Brain microvascular endothelial cell (primary cell): Measurements from ENCODE around the gene CUTA.
A peak's percentile ranks its signal among the peaks of the same experiment; 100 is the strongest.

Source experiments
- DNase-seq: peaks from one replicate; pipeline ENCODE4 v3.0.0-alpha.2; 2020
- H3K27ac ChIP-seq: fragments of 250-450 bp; sonication (Bioruptor Pico); 2 replicates; pipeline ENCODE4 v1.5.1; 2020; ENCODE audit warnings: mild to moderate bottlenecking, moderate library complexity
- H3K27me3 ChIP-seq: fragments of 250-450 bp; sonication (Bioruptor Pico); replicated peaks from 2 replicates; pipeline ENCODE4 v1.5.1; 2020; ENCODE audit warnings: mild to moderate bottlenecking
- H3K36me3 ChIP-seq: fragments of 250-450 bp; sonication (Bioruptor Pico); replicated peaks from 2 replicates; pipeline ENCODE4 v1.5.1; 2020; ENCODE audit warnings: mild to moderate bottlenecking
- H3K4me3 ChIP-seq: 2 replicates; pipeline ENCODE4 v1.5.1; 2011; ENCODE audit warnings: low read depth, mild to moderate bottlenecking, control low read depth, low read length, moderate library complexity
- CTCF ChIP-seq: IDR thresholded peaks from 2 replicates; pipeline ENCODE4 v1.5.1; 2011; ENCODE audit warnings: low read depth, mild to moderate bottlenecking, moderate library complexity, low read length, control low read depth, inconsistent platforms; ENCODE audit errors: missing control alignments
- in situ Hi-C: cut with HindIII; loops from 2 replicates; pipeline ENCODE4 v1.10.0; 2017; ENCODE audit warnings: low sequenced_read_pairs, low pct_ligation_motif_present

CUTA gene

GRCh38 chr6:33397541-33397940, 20.4 kb downstream of the CUTA start:
- TF ChIP-seq CTCF: no peak
- DNase-seq: no peak
- Histone ChIP-seq H3K27ac (no peak overlapping the region), H3K36me3 (no peaks in the 10 kb centered on the region), H3K4me3 (no peak overlapping the region), H3K27me3 (no peaks in the 10 kb centered on the region)
- in situ Hi-C loops: no loop called here

GRCh38 chr6:33392979-33393378, 24.9 kb downstream of the CUTA start:
- H3K27ac ChIP-seq: peak overlapping the region; percentile 73
- H3K27me3 ChIP-seq: no peaks in the 10 kb centered on the region
- TF ChIP-seq CTCF: no peak
- no peaks in the 10 kb centered on the region for H3K36me3 ChIP-seq
- in situ Hi-C loops: no loop called here
- no peak for DNase-seq
- peak overlapping the region; percentile 97 for H3K4me3 ChIP-seq

- Histone ChIP-seq H3K4me3 (peak overlapping the region; percentile 97), H3K36me3 (no peaks in the 10 kb centered on the region), H3K27me3 (no peaks in the 10 kb centered on the region), H3K27ac (peak overlapping the region; percentile 73)
- in situ Hi-C loops: no loop called here
- no peak for DNase-seq
- no peak for TF ChIP-seq CTCF
Observed at GRCh38 chr6:33392595-33392948, 25.3 kb downstream of the CUTA start.

GRCh38 chr6:33391922-33392594, 25.8 kb downstream of the CUTA start:
- Histone ChIP-seq H3K27me3 (no peaks in the 10 kb centered on the region), H3K36me3 (no peaks in the 10 kb centered on the region), H3K4me3 (peak overlapping the region; percentile 97), H3K27ac (peak overlapping the region; percentile 73)
- TF ChIP-seq CTCF: no peak
- in situ Hi-C loops: no loop called here
- DNase-seq: no peak

GRCh38 chr6:33391278-33391921, 26.5 kb downstream of the CUTA start, which contains the start of gene KIFC1:
TSS of gene KIFC1 (plus strand) at chr6:33391823. CDS start at chr6:33391986, 163 bp downstream.
- no peaks in the 10 kb centered on the region for H3K36me3 ChIP-seq
- H3K4me3 ChIP-seq: peak within 1 kb of the TSS; percentile 97
- no peaks in the 10 kb centered on the region for H3K27me3 ChIP-seq
- DNase-seq: peak; percentile 100
- peak within 1 kb of the TSS; percentile 73 for H3K27ac ChIP-seq
- in situ Hi-C loops: no loop called here
- TF ChIP-seq CTCF: peak; percentile 98

GRCh38 chr6:33390767-33391277, 27.1 kb downstream of the CUTA start:
- DNase-seq: no peak
- H3K4me3 ChIP-seq: peak overlapping the region; percentile 20
- H3K36me3 ChIP-seq: no peaks in the 10 kb centered on the region
- no peaks in the 10 kb centered on the region for H3K27me3 ChIP-seq
- in situ Hi-C loops: no loop called here
- peak overlapping the region; percentile 55 for H3K27ac ChIP-seq
- no peak for TF ChIP-seq CTCF
